ENCODE data around the gene ARAP1. TPM values are rescaled to one million over a fixed set of nuclear protein-coding genes. Genes with fewer than 3 reads are reported as not detected.

The ARAP1 gene
- total RNA-seq, 1 donor from 2014 or later, result 95.2 TPM

DNA sequence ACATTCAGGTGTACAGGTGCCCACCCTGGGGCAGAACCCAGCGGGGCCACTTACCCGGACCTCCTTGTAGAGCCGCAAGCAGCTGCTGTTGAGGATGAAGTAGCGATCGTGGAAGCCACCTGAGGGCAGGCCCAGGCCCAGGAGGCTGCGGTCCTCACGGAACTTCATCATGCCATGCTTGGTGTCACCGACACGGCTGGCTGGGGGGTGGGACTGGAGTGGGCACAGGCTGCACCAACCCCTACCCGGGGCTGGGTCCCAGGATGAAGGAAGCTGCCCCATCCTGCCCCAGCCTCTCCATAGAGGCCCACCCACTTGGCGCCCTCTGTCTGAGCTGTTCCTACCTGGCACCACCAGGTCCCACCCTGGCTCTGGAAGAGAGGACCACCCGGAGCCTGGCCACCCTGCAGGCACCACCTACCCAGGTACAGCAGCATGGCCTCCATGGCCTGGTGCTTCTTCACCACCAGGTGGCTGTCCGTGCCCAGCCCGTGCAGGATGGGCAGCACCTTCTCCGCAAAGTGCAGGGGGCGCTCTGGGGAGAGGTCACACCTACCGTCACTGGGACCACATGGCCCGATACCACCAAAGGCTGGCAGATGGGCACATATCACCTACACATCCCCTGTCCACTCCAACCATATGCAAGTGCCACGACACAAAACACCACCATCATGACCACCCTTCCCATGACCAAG is 58.8 kb downstream of the ARAP1 start:
- Mint-ChIP-seq H3K9me3 (no peaks in the 10 kb centered on the region), H3K4me3 (ENCODE audit: low read depth) (no peak overlapping the region), H3K4me1 (ENCODE audit: low read depth) (no peaks in the 10 kb centered on the region), H3K36me3 (ENCODE audit: low read depth) (peaks cover 61% of the 10 kb centered on the region), H3K27me3 (ENCODE audit: low read depth) (no peaks in the 10 kb centered on the region), H3K27ac (no peak overlapping the region)
- DNase-seq (ENCODE audit: low spot score), result no peak
- intact Hi-C loops (cut with micrococcal nuclease), result no loop called here

DNA sequence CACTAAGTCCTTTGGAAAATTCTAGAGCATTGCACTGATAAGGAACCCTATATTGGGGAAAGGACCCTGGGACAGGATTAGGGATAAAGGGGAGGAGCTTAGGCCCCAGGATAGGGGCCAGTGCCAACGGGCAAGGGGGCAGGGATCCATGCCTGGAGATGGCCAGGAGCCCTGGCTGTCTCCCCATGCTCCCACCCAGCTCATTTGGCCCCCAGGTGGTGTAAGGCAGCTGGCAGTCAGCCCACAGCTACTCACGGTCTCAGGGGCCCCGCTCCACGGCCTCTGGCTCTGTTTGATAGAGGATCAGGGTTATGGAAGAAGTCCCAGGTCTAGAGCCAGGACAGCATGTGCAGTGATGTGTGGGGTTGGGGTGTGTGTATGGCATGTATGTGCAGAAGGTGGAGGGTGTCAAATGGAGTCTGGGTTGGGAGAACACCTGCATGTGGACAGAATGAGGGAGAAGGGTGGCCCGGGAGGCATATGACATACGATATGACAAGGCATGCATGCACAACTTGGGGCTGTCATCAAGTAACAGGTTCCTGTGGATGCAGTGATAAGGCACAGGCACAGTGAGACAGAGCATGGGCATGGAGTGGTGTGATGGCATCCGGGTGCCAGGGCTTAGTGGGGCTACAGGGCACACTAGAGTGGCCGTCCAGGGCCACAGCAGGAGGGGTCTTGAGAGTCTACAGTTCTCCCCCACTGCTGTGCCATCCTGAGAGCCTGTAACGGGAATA is 59.5 kb downstream of the ARAP1 start:
- H3K36me3 Mint-ChIP-seq (ENCODE audit: low read depth), result peaks cover 64% of the 10 kb centered on the region
- H3K4me1 Mint-ChIP-seq (ENCODE audit: low read depth), result no peaks in the 10 kb centered on the region
- intact Hi-C loops (cut with micrococcal nuclease), result no loop called here
- no peak for DNase-seq (ENCODE audit: low spot score)
- H3K27me3 Mint-ChIP-seq (ENCODE audit: low read depth), result no peaks in the 10 kb centered on the region
- H3K27ac Mint-ChIP-seq, result no peak overlapping the region
- no peak overlapping the region for H3K4me3 Mint-ChIP-seq (ENCODE audit: low read depth)
- no peaks in the 10 kb centered on the region for H3K9me3 Mint-ChIP-seq

DNA sequence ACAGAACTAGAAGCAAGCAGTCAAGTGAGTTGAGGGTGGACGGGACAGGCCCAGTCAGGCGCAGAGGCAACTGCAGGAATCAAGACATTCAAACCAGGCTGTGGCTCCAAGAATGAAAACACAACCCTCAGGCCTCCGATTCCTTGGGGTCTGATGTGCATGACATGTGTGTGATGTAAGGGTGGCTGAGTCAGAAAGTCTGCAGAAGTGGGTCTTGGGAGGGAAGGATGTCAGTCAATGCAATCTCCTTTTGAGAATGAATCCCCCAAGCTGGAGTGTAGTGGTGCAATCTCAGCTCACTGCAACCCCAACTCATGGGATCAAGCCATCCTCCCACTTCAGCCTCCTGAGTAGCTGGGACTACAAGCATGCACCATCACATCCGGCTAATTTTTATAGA is 62.0 kb downstream of the ARAP1 start:
- no peak overlapping the region for H3K27ac Mint-ChIP-seq
- H3K4me3 Mint-ChIP-seq (ENCODE audit: low read depth), result no peak overlapping the region
- DNase-seq (ENCODE audit: low spot score), result no peak
- peaks cover 15% of the 10 kb centered on the region for H3K4me1 Mint-ChIP-seq (ENCODE audit: low read depth)
- H3K36me3 Mint-ChIP-seq (ENCODE audit: low read depth), result peaks cover 66% of the 10 kb centered on the region
- intact Hi-C loops (cut with micrococcal nuclease), result no loop called here
- H3K9me3 Mint-ChIP-seq, result no peaks in the 10 kb centered on the region
- H3K27me3 Mint-ChIP-seq (ENCODE audit: low read depth), result no peaks in the 10 kb centered on the region

DNA sequence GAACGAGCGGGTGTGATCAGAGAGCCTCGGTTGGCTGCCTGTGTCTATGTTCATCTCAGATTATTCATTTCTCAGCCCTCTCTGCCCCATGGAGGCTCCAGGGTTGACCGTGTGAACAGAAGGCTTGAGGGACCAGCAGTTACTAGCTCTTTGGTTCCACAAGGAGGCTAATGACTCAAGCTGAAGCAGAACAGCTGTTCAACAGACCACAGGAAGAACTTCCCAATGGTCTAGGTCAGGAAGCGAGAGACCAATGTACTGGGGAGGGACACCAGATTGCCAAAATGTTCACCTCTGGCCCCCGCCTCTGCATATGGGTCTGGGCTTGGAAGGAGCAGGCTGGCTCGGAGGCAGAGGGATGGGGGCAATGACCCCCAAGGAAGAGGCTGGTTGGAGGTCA is 63.3 kb downstream of the ARAP1 start:
- H3K4me3 Mint-ChIP-seq (ENCODE audit: low read depth), result no peak overlapping the region
- intact Hi-C loops (cut with micrococcal nuclease), result no loop called here
- H3K27me3 Mint-ChIP-seq (ENCODE audit: low read depth), result no peaks in the 10 kb centered on the region
- DNase-seq (ENCODE audit: low spot score), result no peak
- no peaks in the 10 kb centered on the region for H3K9me3 Mint-ChIP-seq
- H3K36me3 Mint-ChIP-seq (ENCODE audit: low read depth), result peaks cover 64% of the 10 kb centered on the region
- no peak overlapping the region for H3K27ac Mint-ChIP-seq
- peaks cover 18% of the 10 kb centered on the region for H3K4me1 Mint-ChIP-seq (ENCODE audit: low read depth)

DNA sequence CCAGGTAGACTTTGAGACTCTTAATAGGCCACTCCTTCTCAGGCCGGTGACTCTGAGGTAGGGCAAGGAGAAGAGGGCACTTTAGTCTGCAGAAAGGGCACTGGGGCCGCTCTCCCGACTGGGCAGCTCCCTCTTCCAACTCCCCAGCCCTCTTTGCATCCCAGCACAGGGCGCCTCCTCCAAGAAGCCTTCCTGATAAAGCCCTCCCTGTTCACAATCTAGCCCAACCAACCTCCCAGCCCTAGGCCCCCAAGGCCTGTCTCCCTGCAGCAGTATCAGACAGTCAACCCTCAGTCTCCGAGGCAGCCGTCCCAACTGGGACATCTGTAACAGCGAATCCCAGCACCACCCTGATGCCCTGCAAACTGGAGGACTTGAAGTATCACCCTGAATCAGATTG is 63.7 kb downstream of the ARAP1 start:
- Mint-ChIP-seq H3K9me3 (no peaks in the 10 kb centered on the region), H3K27ac (no peak overlapping the region), H3K27me3 (ENCODE audit: low read depth) (no peaks in the 10 kb centered on the region), H3K4me1 (ENCODE audit: low read depth) (peaks cover 18% of the 10 kb centered on the region), H3K4me3 (ENCODE audit: low read depth) (no peak overlapping the region), H3K36me3 (ENCODE audit: low read depth) (peaks cover 65% of the 10 kb centered on the region)
- no peak for DNase-seq (ENCODE audit: low spot score)
- intact Hi-C loops (cut with micrococcal nuclease), result no loop called here

DNA sequence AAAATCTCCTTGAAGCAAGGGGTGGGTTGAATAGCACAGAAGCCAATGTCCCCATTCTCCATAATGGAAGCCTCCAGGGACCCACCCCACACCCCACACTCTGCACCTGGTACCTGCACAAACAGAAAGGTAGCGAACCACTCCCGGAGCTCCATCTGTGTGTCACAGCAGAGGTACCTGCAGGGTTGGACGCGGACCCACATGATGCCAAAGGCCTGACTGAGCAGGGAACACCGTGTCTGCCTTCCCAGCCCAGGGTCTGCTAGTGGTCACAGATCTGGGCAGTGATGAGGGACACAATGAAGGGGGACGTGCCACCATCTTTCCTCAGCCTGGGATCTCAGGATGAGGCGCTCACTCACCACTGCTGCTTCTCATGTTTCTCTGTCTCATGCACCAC is 64.9 kb downstream of the ARAP1 start:
- Mint-ChIP-seq H3K4me3 (ENCODE audit: low read depth) (no peak overlapping the region), H3K4me1 (ENCODE audit: low read depth) (peaks cover 18% of the 10 kb centered on the region), H3K9me3 (no peaks in the 10 kb centered on the region), H3K36me3 (ENCODE audit: low read depth) (peaks cover 58% of the 10 kb centered on the region), H3K27me3 (ENCODE audit: low read depth) (no peaks in the 10 kb centered on the region), H3K27ac (no peak overlapping the region)
- intact Hi-C loops (cut with micrococcal nuclease), result no loop called here
- DNase-seq (ENCODE audit: low spot score), result no peak

DNA sequence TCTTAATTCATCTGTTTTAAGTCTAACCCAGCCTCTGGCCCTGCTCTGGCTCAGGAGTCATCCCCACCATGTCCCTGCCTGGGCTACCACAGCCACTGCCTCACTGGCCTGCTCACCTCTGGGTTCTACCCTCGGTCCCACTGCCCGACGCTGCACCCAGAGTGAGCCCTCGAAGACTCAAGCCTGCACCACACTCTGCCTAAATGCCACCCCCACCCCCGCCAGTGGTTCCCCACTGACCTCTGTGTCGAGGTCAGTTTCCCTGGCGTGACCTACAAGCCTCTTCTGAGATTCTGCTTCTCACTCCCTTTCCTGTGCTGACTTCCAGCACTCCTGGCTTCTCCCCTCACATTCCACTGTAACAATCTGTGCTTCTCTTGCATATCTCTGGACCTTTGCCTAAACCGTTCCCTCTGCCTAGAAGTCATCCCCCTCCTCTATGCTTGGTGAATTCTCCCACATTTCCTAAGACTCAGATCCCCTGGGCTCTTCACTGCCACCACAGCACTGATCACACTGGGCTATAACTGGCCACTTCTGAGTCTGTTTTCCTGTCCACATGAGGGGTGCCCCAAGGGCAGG is 65.5 kb downstream of the ARAP1 start:
- Mint-ChIP-seq H3K4me3 (ENCODE audit: low read depth) (no peak overlapping the region), H3K36me3 (ENCODE audit: low read depth) (peaks cover 55% of the 10 kb centered on the region)

DNA sequence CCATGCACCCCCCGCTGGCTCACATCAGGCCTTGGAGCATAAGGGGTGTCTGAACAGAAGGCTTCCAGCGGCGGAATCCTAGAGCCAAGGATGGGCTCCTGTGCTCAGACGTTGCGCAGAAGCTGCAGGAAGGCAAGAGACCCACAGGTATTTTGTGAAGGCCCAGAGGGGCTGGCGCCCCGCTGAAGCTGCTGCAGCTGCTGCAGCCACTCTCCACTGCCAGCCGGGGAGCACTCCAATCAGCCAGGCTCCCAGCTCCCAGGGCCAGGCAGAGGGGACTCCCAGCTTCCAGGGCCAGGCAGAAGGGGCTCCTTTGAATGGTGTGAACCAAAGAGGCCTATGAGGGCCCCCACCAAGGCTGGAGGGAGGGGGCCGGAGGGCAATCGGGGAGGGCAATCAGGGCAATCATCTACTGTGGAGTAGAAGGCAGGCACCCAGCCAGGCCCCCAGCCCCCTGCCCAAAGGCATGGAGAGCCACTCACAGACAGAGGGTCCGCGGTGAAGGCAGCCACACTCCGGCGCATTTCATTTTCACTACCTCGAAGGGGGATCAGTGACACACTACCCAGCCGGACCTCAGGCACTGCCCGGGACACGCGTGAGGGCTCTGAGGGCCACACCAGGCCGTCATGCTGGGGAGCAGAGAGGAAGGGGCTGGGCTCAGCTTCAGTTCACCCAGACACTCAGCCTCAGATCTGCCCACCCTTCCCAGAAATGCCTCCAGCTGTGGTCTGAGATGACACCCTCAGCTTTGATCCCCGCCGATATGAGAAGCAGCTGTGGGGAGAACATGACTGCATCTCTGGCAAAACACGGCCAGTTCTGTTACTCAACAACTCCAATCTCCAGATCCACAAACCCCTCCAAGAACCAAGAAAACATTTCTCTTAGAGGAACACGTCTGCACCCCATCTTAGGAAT is 66.4 kb downstream of the ARAP1 start:
- intact Hi-C loops (cut with micrococcal nuclease), result loop anchor here (1.0 kb wide), 1 partner anchor 18 kb away; no protein-coding TSS in a partner anchor
- Mint-ChIP-seq H3K27ac (peak overlapping the region; percentile 52), H3K4me3 (ENCODE audit: low read depth) (peak overlapping the region; percentile 22), H3K4me1 (ENCODE audit: low read depth) (peaks cover 22% of the 10 kb centered on the region), H3K9me3 (no peaks in the 10 kb centered on the region), H3K27me3 (ENCODE audit: low read depth) (no peaks in the 10 kb centered on the region), H3K36me3 (ENCODE audit: low read depth) (peaks cover 49% of the 10 kb centered on the region)
- DNase-seq (ENCODE audit: low spot score), result peak; percentile 20

More for the DNA sequence above, 65.5 kb downstream of the ARAP1 start:
- Mint-ChIP-seq H3K4me1 (ENCODE audit: low read depth) (peaks cover 19% of the 10 kb centered on the region), H3K27ac (peak overlapping the region; percentile 52), H3K27me3 (ENCODE audit: low read depth) (no peaks in the 10 kb centered on the region), H3K9me3 (no peaks in the 10 kb centered on the region)
- DNase-seq (ENCODE audit: low spot score), result no peak
- intact Hi-C loops (cut with micrococcal nuclease), result loop anchor here (1.0 kb wide), 1 partner anchor 18 kb away; no protein-coding TSS in a partner anchor

DNA sequence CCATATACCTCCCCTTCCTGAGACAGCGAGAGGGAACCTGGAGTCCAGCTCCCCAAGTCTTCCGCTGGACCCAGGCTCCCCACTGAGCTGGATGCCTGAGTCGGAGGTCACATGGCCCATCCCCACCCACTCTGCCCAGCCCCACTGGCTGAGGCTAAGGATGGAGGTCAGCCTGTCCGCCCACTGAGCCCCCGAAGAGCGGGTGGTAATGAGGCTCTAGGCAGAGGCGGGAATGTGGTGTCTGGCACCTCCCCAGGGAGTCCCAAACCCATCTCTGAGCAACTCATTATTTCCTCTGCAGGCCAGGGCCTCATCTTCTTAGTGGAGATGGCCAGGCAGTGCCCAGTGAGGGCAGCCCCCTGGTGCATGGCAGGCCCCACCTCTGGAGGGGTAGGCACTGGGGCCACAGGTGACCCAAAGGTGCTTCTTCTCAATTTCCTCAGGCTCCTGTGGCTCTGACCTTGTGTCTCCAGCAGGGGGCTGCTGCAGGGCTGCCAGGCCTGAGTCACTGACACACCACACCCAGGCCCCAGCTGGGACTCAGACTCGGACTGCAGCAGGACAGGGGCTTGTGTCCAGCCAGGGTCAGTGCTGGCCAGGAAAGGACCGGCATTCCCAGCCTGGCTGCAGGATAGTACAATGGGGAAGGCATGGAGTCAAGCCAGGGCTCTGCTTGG is 67.8 kb downstream of the ARAP1 start:
- Mint-ChIP-seq H3K4me3 (ENCODE audit: low read depth) (no peak overlapping the region), H3K4me1 (ENCODE audit: low read depth) (peaks cover 22% of the 10 kb centered on the region), H3K27ac (peak overlapping the region; percentile 73), H3K27me3 (ENCODE audit: low read depth) (peaks cover 2% of the 10 kb centered on the region), H3K9me3 (no peaks in the 10 kb centered on the region), H3K36me3 (ENCODE audit: low read depth) (peaks cover 42% of the 10 kb centered on the region)
- intact Hi-C loops (cut with micrococcal nuclease), result loop anchor here (5.0 kb wide), 1 partner anchor 212 kb away; no protein-coding TSS in a partner anchor
- DNase-seq (ENCODE audit: low spot score), result peak; percentile 38

DNA sequence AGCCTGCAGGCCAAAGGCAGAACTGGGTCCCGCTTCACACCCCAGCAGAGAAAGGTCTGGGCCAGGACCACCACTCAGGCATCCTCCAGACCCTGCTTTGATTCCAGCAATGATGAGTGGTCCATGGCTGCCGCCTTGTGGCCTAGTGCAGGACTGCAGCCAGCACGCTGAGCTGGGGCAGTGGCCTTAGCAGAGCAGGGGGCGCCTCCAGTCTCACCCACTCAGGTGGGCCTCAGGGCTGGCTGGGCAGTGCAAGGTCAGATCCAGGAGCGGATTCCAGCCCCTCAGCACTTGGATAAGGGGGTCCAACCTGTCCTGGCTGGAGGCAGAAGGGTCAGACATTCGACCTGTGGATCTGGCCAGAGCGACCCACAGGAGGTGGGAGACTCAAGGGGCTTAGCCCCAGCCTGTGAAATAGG is 68.4 kb downstream of the ARAP1 start:
- Mint-ChIP-seq H3K27me3 (ENCODE audit: low read depth) (peaks cover 6% of the 10 kb centered on the region), H3K36me3 (ENCODE audit: low read depth) (peaks cover 39% of the 10 kb centered on the region), H3K4me3 (ENCODE audit: low read depth) (no peak overlapping the region), H3K9me3 (no peaks in the 10 kb centered on the region), H3K4me1 (ENCODE audit: low read depth) (peaks cover 22% of the 10 kb centered on the region), H3K27ac (no peak overlapping the region)
- intact Hi-C loops (cut with micrococcal nuclease), result loop anchor here (2.0 to 5.0 kb wide), 2 partner anchors 99 to 211 kb away; no protein-coding TSS in a partner anchor
- DNase-seq (ENCODE audit: low spot score), result peak; percentile 63

DNA sequence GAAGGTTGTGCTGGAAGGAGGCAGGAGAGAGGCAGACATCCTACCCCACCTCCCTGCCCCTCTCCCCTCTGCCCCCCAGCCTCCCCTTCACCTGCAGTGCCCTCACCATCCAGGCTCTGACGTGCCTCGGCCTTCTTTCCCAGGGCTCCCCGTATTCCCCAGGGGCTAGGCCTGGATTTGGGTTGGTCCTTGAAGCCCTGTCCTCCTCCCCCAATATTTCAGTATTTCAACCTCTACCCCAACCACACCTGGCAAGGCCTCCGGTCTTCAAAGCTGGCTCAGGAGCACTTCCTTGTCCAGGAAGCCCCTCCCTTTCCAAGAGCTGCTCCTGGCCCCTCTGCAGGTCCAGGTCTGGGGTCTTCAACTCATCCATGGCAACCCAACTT is 69.4 kb downstream of the ARAP1 start:
- no peak for DNase-seq (ENCODE audit: low spot score)
- Mint-ChIP-seq H3K4me3 (ENCODE audit: low read depth) (no peak overlapping the region), H3K27me3 (ENCODE audit: low read depth) (peaks cover 13% of the 10 kb centered on the region), H3K9me3 (no peaks in the 10 kb centered on the region), H3K27ac (no peak overlapping the region), H3K36me3 (ENCODE audit: low read depth) (peaks cover 30% of the 10 kb centered on the region), H3K4me1 (ENCODE audit: low read depth) (peaks cover 22% of the 10 kb centered on the region)
- intact Hi-C loops (cut with micrococcal nuclease), result loop anchor here (2.0 to 5.0 kb wide), 2 partner anchors 98 to 211 kb away; no protein-coding TSS in a partner anchor

Data from activated T-helper 2 cell treated with anti-CD3 and anti-CD28 coated beads, Interferon-gamma antibody, Interleukin-2, Interleukin-4, amounts not matched to agents 10 μg/mL and 5 μg/mL and 100 μg/mL, durations not matched to agents 14 hours and 24 hours and 36 hours (primary cell).